ENCODE measurements around the gene C1orf232. TPM values are rescaled to one million over a fixed set of nuclear protein-coding genes. Genes with fewer than 3 reads are reported as not detected.
A peak's percentile ranks its signal among the peaks of the same experiment; 100 is the strongest.

The C1orf232 gene
- total and polyA plus RNA-seq, 9 of the 15 experiments (the other 6 are each of a cell fraction or from before 2014, with no cell fraction given): not detected

DNA sequence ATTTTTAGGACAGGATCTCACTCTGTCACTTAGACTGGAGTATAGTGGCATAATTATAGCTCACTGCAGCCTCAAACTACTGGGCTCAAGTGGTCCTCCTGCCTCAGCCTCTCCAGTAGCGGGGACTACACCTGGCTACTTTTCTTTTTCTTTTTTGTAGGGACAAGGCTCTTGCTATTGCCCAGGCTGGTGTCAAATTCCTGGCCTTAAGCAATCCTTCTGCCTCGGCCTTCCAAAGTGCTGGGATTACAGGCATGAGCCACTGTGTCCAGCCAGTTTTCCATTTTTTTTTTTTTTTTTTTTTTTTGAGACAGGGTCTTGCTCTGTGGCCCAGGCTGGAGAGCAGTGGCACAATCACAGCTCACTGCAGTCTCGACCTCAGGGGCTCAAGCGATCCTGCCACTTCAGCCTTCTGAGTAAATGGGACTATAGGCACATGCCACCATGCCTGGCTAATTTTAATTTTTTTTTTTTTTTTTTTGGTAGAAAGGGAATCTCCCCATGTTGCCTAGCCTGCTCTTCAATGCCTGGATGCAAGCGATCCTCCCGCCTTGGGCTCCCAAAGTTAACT, 44.7 kb upstream of the C1orf232 start:
- H3K36me3 ChIP-seq (ENCODE audit: control insufficient read depth, insufficient read depth, low read length): no peaks in the 10 kb centered on the region
- no peak overlapping the region for H3K27ac ChIP-seq (ENCODE audit: extremely low read depth, low read depth, low read length)
- in situ Hi-C loops (cut with MboI): no loop called here
- H3K9ac ChIP-seq (ENCODE audit: insufficient read depth in 1 of 2, low read depth in 2 of 2, low read length in 2 of 2): no peak overlapping the region
- H3K4me1 ChIP-seq (replicated peaks in 1 of 2; ENCODE audit: control insufficient read depth in 2 of 2, insufficient read depth in 2 of 2, low read length in 2 of 2): no peaks in the 10 kb centered on the region
- H3K9me1 ChIP-seq (ENCODE audit: control insufficient read depth, insufficient read depth, low read length): no peaks in the 10 kb centered on the region
- H3K4me3 ChIP-seq: no peak overlapping the region
- no peaks in the 10 kb centered on the region for H3K79me2 ChIP-seq (ENCODE audit: control insufficient read depth, insufficient read depth, low read length)
- FAIRE-seq: no peak
- peaks cover 2 to 3% of the 10 kb centered on the region in 2 experiments; a peak in 1 of 5 replicates for H3K27me3 ChIP-seq (ENCODE audit: control insufficient read depth in 2 of 2, insufficient read depth in 2 of 2, low read length in 2 of 2)
- TF ChIP-seq ZNF121 (CRISPR knock-in tag; conservative IDR thresholded peaks at IDR 0.05): peak; percentile 68
- TF ChIP-seq, protein P1, sequence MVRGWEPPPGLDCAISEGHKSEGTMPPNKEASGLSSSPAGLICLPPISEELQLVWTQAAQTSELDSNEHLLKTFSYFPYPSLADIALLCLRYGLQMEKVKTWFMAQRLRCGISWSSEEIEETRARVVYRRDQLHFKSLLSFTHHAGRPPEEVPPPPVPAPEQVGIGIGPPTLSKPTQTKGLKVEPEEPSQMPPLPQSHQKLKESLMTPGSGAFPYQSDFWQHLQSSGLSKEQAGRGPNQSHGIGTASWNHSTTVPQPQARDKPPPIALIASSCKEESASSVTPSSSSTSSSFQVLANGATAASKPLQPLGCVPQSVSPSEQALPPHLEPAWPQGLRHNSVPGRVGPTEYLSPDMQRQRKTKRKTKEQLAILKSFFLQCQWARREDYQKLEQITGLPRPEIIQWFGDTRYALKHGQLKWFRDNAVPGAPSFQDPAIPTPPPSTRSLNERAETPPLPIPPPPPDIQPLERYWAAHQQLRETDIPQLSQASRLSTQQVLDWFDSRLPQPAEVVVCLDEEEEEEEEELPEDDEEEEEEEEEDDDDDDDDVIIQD (CRISPR knock-in tag; IDR thresholded peaks at IDR 0.05): no peak
- DNase-seq (ENCODE audit: extremely low read depth in 1 of 4, low spot score in 3 of 4): no peak
- ChIA-PET CTCF (ENCODE audit: low intra/inter-chr PET ratio) (no interaction called here), POLR2A (interaction anchor here (1.2 to 2.6 kb wide), 2 partner anchors 9 to 20 kb away, joined by 4 to 7 read pairs; partner anchors contain the start of gene CEP85)
- intact Hi-C loops (cut with micrococcal nuclease): no loop called here
- 26% methylated on average over 6 of the region's 6 CpGs for WGBS (ENCODE audit: insufficient coverage, low coverage, missing lambda C conversion rate)
- H4K20me1 ChIP-seq (replicated peaks; ENCODE audit: control insufficient read depth, insufficient read depth, low read length): no peaks in the 10 kb centered on the region
- ATAC-seq: no peak
- no peaks in the 10 kb centered on the region for H3K9me3 ChIP-seq (replicated peaks; ENCODE audit: control insufficient read depth, insufficient read depth, low read depth, low read length)
- no peak overlapping the region for H2AFZ ChIP-seq (ENCODE audit: low read depth, low read length)
- no peak overlapping the region for H3K4me2 ChIP-seq (ENCODE audit: insufficient read depth, low read length)
- no TSS peak for BruUV-seq (replicated peaks)

DNA sequence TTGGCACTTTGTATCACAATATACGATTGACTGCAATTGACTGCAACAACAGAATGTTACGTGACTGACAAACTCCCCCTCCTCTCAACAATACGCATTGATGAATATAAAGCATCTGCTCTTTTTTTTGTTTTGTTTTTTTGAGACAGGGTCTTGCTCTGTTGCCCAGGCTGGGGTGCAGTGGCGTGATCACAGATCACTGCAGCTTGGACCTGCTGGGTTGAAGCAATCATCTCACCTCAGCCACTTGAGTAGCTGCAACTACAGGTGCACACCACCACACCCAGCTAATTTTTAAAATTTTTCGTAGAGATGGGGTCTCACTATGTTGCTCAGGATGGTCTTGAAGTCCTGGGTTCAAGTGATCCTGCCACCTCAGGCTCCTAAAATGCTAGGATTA, 44.0 kb upstream of the C1orf232 start:
- H4K20me1 ChIP-seq (replicated peaks; ENCODE audit: control insufficient read depth, insufficient read depth, low read length): no peaks in the 10 kb centered on the region
- no peaks in the 10 kb centered on the region for H3K9me3 ChIP-seq (replicated peaks; ENCODE audit: control insufficient read depth, insufficient read depth, low read depth, low read length)
- no peak overlapping the region for H3K4me2 ChIP-seq (ENCODE audit: insufficient read depth, low read length)
- TF ChIP-seq ZFPM2 (CRISPR knock-in tag; IDR thresholded peaks at IDR 0.05): no peak
- TF ChIP-seq YBX1 (IDR thresholded peaks at IDR 0.05): no peak
- TF ChIP-seq, protein P2, sequence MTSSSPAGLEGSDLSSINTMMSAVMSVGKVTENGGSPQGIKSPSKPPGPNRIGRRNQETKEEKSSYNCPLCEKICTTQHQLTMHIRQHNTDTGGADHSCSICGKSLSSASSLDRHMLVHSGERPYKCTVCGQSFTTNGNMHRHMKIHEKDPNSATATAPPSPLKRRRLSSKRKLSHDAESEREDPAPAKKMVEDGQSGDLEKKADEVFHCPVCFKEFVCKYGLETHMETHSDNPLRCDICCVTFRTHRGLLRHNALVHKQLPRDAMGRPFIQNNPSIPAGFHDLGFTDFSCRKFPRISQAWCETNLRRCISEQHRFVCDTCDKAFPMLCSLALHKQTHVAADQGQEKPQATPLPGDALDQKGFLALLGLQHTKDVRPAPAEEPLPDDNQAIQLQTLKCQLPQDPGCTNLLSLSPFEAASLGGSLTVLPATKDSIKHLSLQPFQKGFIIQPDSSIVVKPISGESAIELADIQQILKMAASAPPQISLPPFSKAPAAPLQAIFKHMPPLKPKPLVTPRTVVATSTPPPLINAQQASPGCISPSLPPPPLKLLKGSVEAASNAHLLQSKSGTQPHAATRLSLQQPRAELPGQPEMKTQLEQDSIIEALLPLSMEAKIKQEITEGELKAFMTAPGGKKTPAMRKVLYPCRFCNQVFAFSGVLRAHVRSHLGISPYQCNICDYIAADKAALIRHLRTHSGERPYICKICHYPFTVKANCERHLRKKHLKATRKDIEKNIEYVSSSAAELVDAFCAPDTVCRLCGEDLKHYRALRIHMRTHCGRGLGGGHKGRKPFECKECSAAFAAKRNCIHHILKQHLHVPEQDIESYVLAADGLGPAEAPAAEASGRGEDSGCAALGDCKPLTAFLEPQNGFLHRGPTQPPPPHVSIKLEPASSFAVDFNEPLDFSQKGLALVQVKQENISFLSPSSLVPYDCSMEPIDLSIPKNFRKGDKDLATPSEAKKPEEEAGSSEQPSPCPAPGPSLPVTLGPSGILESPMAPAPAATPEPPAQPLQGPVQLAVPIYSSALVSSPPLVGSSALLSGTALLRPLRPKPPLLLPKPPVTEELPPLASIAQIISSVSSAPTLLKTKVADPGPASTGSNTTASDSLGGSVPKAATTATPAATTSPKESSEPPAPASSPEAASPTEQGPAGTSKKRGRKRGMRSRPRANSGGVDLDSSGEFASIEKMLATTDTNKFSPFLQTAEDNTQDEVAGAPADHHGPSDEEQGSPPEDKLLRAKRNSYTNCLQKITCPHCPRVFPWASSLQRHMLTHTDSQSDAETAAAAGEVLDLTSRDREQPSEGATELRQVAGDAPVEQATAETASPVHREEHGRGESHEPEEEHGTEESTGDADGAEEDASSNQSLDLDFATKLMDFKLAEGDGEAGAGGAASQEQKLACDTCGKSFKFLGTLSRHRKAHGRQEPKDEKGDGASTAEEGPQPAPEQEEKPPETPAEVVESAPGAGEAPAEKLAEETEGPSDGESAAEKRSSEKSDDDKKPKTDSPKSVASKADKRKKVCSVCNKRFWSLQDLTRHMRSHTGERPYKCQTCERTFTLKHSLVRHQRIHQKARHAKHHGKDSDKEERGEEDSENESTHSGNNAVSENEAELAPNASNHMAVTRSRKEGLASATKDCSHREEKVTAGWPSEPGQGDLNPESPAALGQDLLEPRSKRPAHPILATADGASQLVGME (CRISPR knock-in tag; IDR thresholded peaks at IDR 0.05): no peak
- TF ChIP-seq KDM4B (IDR thresholded peaks at IDR 0.05; ENCODE audit: borderline replicate concordance in 2 of 2, low read depth in 1 of 2): no peak
- peak; percentile 92 for TF ChIP-seq ZNF121 (CRISPR knock-in tag; conservative IDR thresholded peaks at IDR 0.05)
- POLR2A ChIA-PET: interaction anchor here (0.6 to 2.6 kb wide), 5 partner anchors 8 to 425 kb away, joined by 3 to 7 read pairs (median 4); partner anchors contain the start of gene CEP85
- CTCF ChIA-PET (ENCODE audit: low intra/inter-chr PET ratio): no interaction called here
- no peaks in the 10 kb centered on the region for H3K79me2 ChIP-seq (ENCODE audit: control insufficient read depth, insufficient read depth, low read length)
- FAIRE-seq (no peak), ATAC-seq (no peak), DNase-seq (ENCODE audit: extremely low read depth in 1 of 4, low spot score in 3 of 4) (no peak)
- peaks cover 2 to 3% of the 10 kb centered on the region in 2 experiments; a peak in 1 of 5 replicates for H3K27me3 ChIP-seq (ENCODE audit: control insufficient read depth in 2 of 2, insufficient read depth in 2 of 2, low read length in 2 of 2)
- no TSS peak for BruUV-seq (replicated peaks)
- intact Hi-C loops (cut with micrococcal nuclease): no loop called here
- no peak overlapping the region for H3K4me3 ChIP-seq
- 21% methylated on average over 5 of the region's 5 CpGs for WGBS (ENCODE audit: insufficient coverage, low coverage, missing lambda C conversion rate)
- in situ Hi-C loops (cut with MboI): no loop called here
- no peaks in the 10 kb centered on the region for H3K4me1 ChIP-seq (replicated peaks in 1 of 2; ENCODE audit: control insufficient read depth in 2 of 2, insufficient read depth in 2 of 2, low read length in 2 of 2)
- no peak overlapping the region for H3K9ac ChIP-seq (ENCODE audit: insufficient read depth in 1 of 2, low read depth in 2 of 2, low read length in 2 of 2)
- H3K9me1 ChIP-seq (ENCODE audit: control insufficient read depth, insufficient read depth, low read length): no peaks in the 10 kb centered on the region
- H3K36me3 ChIP-seq (ENCODE audit: control insufficient read depth, insufficient read depth, low read length): no peaks in the 10 kb centered on the region
- no peak overlapping the region for H3K27ac ChIP-seq (ENCODE audit: extremely low read depth, low read depth, low read length)
- H2AFZ ChIP-seq (ENCODE audit: low read depth, low read length): no peak overlapping the region
